Measurements from ENCODE around the gene OVOL3. TPM values are rescaled to one million over a fixed set of nuclear protein-coding genes. Genes with fewer than 3 reads are reported as not detected.
A peak's percentile ranks its signal among the peaks of the same experiment; 100 is the strongest.

OVOL3 gene
- polyA plus RNA-seq (2013, experiment 1 of 2), result 0.13 TPM
- 0.07 TPM for polyA plus RNA-seq (2013, experiment 2 of 2)

GRCh38 chr19:36110487-36111199 lies at the start of gene OVOL3:
OVOL3 (plus strand) TSS chr19:36111143; CDS start chr19:36111203, 60 bp downstream.
- peak within 1 kb of the TSS; percentile 13 for H2BK5ac ChIP-seq (ENCODE audit: low read length)
- no CpG with 5 or more reads among the region's 1 CpG for WGBS, 2 donors (ENCODE audit: extremely low coverage in 2 of 2, insufficient read length in 2 of 2, insufficient replicate concordance in 1 of 2)
- H2BK12ac ChIP-seq (ENCODE audit: low read length), result no peak within 1 kb of the TSS
- H3K9me3 ChIP-seq (replicated peaks in 1 of 2; ENCODE audit: control insufficient read depth in 2 of 2, insufficient read depth in 1 of 2, low read depth in 1 of 2, low read length in 2 of 2), result peaks cover 0 to 2% of the 10 kb centered on the region in 2 donors
- H3K4ac ChIP-seq (ENCODE audit: low read length), result no peak within 1 kb of the TSS
- no peak within 1 kb of the TSS for H2BK120ac ChIP-seq (ENCODE audit: low read depth, low read length)
- H4K8ac ChIP-seq (ENCODE audit: low read depth, low read length), result no peak within 1 kb of the TSS
- peak within 1 kb of the TSS; percentile 23 for H3K27ac ChIP-seq (replicated peaks; ENCODE audit: low read length)
- no peak within 1 kb of the TSS for H4K91ac ChIP-seq (ENCODE audit: low read depth, low read length, poor library complexity)
- peaks cover 22 to 48% of the 10 kb centered on the region in 2 donors for H3K36me3 ChIP-seq (replicated peaks in 1 of 2; ENCODE audit: control insufficient read depth in 2 of 2, insufficient read depth in 2 of 2, low read length in 2 of 2)
- H3K18ac ChIP-seq (ENCODE audit: low read length), result peak within 1 kb of the TSS; percentile 70
- no peak within 1 kb of the TSS for H2AK5ac ChIP-seq (ENCODE audit: low read depth, low read length)
- H3K4me1 ChIP-seq (ENCODE audit: control insufficient read depth in 2 of 2, insufficient read depth in 1 of 2, low read depth in 1 of 2, low read length in 2 of 2), result peaks cover 6 to 22% of the 10 kb centered on the region in 2 donors
- H3K23ac ChIP-seq (ENCODE audit: low read depth, low read length, poor library complexity), result no peak within 1 kb of the TSS
- H3K4me3 ChIP-seq (ENCODE audit: low read length in 2 of 2), result no peak within 1 kb of the TSS
- peak within 1 kb of the TSS; percentile 75 for H3K9ac ChIP-seq (ENCODE audit: low read depth, low read length, poor library complexity)
- H2BK15ac ChIP-seq (ENCODE audit: low read length), result no peak within 1 kb of the TSS
- no peak within 1 kb of the TSS for H3K14ac ChIP-seq (ENCODE audit: low read length)
- peaks cover 0 to 1% (median 0%) of the 10 kb centered on the region in 3 experiments for H3K27me3 ChIP-seq (ENCODE audit: control insufficient read depth in 3 of 3, insufficient read depth in 3 of 3, low read depth in 1 of 3, low read length in 3 of 3)
- H3K79me1 ChIP-seq (ENCODE audit: low read depth, low read length), result peaks cover 19% of the 10 kb centered on the region
- DNase-seq (ENCODE audit: low spot score), result no peak
- H2AFZ ChIP-seq (ENCODE audit: low read length), result no peak within 1 kb of the TSS
- no peak within 1 kb of the TSS for H3K4me2 ChIP-seq (ENCODE audit: insufficient read depth, low read length, poor library complexity, severe bottlenecking)

GRCh38 chr19:36061367-36061766 lies 49.6 kb upstream of the OVOL3 start:
- Histone ChIP-seq H3K23ac (ENCODE audit: low read depth, low read length, poor library complexity) (no peak overlapping the region), H2BK5ac (ENCODE audit: low read length) (no peak overlapping the region), H3K27me3 (ENCODE audit: control insufficient read depth in 3 of 3, insufficient read depth in 3 of 3, low read depth in 1 of 3, low read length in 3 of 3) (no peaks in the 10 kb centered on the region), H3K79me1 (ENCODE audit: low read depth, low read length) (peaks cover 3% of the 10 kb centered on the region), H2BK120ac (ENCODE audit: low read depth, low read length) (no peak overlapping the region), H3K9me3 (replicated peaks in 1 of 2; ENCODE audit: control insufficient read depth in 2 of 2, insufficient read depth in 1 of 2, low read depth in 1 of 2, low read length in 2 of 2) (peaks cover 0 to 2% of the 10 kb centered on the region in 2 donors), H2BK15ac (ENCODE audit: low read length) (no peak overlapping the region), H3K36me3 (replicated peaks in 1 of 2; ENCODE audit: control insufficient read depth in 2 of 2, insufficient read depth in 2 of 2, low read length in 2 of 2) (peaks cover 45 to 82% of the 10 kb centered on the region in 2 donors), H3K4me3 (ENCODE audit: low read length in 2 of 2) (no peak overlapping the region), H3K27ac (replicated peaks; ENCODE audit: low read length) (no peak overlapping the region), H4K91ac (ENCODE audit: low read depth, low read length, poor library complexity) (no peak overlapping the region), H4K8ac (ENCODE audit: low read depth, low read length) (no peak overlapping the region), H3K14ac (ENCODE audit: low read length) (no peak overlapping the region), H3K9ac (ENCODE audit: low read depth, low read length, poor library complexity) (no peak overlapping the region), H2BK12ac (ENCODE audit: low read length) (no peak overlapping the region), H3K4ac (ENCODE audit: low read length) (no peak overlapping the region), H3K4me2 (ENCODE audit: insufficient read depth, low read length, poor library complexity, severe bottlenecking) (no peak overlapping the region), H3K18ac (ENCODE audit: low read length) (no peak overlapping the region), H2AFZ (ENCODE audit: low read length) (no peak overlapping the region), H2AK5ac (ENCODE audit: low read depth, low read length) (no peak overlapping the region), H3K4me1 (ENCODE audit: control insufficient read depth in 2 of 2, insufficient read depth in 1 of 2, low read depth in 1 of 2, low read length in 2 of 2) (peaks cover 0 to under 1% of the 10 kb centered on the region in 2 donors)
- no peak for DNase-seq (ENCODE audit: low spot score)
- no CpG with 5 or more reads among the region's 2 CpGs for WGBS, 2 donors (ENCODE audit: extremely low coverage in 2 of 2, insufficient read length in 2 of 2, insufficient replicate concordance in 1 of 2)

DNA sequence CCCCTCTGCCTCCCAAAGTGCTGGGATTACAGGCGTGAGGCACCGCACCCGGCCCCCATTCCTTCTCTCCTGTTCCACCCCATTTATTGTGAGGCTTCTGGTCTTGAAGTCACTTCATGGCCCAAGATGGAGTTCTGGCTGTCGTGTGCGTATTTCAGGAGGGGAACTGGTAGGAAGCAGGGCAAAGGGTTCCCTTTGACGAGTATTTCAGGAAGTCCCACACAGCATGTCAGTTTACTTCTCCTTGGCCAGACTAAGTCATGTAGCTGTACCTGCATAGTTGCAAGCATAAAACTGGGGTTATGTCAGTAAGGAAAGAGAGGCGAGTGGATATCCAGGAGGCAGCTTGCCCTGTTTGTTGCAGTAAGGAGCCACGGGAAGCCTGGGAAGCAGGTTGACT lies 46.1 kb upstream of the OVOL3 start:
- H4K91ac ChIP-seq (ENCODE audit: low read depth, low read length, poor library complexity), result no peak overlapping the region
- no peak overlapping the region for H3K4me3 ChIP-seq (ENCODE audit: low read length in 2 of 2)
- H3K9ac ChIP-seq (ENCODE audit: low read depth, low read length, poor library complexity), result no peak overlapping the region
- no peaks in the 10 kb centered on the region for H3K4me1 ChIP-seq (ENCODE audit: control insufficient read depth in 2 of 2, insufficient read depth in 1 of 2, low read depth in 1 of 2, low read length in 2 of 2)
- no peak overlapping the region for H4K8ac ChIP-seq (ENCODE audit: low read depth, low read length)
- H3K4ac ChIP-seq (ENCODE audit: low read length), result no peak overlapping the region
- H3K18ac ChIP-seq (ENCODE audit: low read length), result no peak overlapping the region
- no peak overlapping the region for H2BK15ac ChIP-seq (ENCODE audit: low read length)
- DNase-seq (ENCODE audit: low spot score), result no peak
- H2BK120ac ChIP-seq (ENCODE audit: low read depth, low read length), result no peak overlapping the region
- no peak overlapping the region for H2AFZ ChIP-seq (ENCODE audit: low read length)
- no peak overlapping the region for H2BK12ac ChIP-seq (ENCODE audit: low read length)
- peaks cover 0 to 2% of the 10 kb centered on the region in 2 donors for H3K9me3 ChIP-seq (replicated peaks in 1 of 2; ENCODE audit: control insufficient read depth in 2 of 2, insufficient read depth in 1 of 2, low read depth in 1 of 2, low read length in 2 of 2)
- H2BK5ac ChIP-seq (ENCODE audit: low read length), result no peak overlapping the region
- H3K27me3 ChIP-seq (ENCODE audit: control insufficient read depth in 3 of 3, insufficient read depth in 3 of 3, low read depth in 1 of 3, low read length in 3 of 3), result no peaks in the 10 kb centered on the region
- WGBS, 2 donors (ENCODE audit: extremely low coverage in 2 of 2, insufficient read length in 2 of 2, insufficient replicate concordance in 1 of 2), result no CpG with 5 or more reads among the region's 8 CpGs
- peaks cover 52 to 72% of the 10 kb centered on the region in 2 donors for H3K36me3 ChIP-seq (replicated peaks in 1 of 2; ENCODE audit: control insufficient read depth in 2 of 2, insufficient read depth in 2 of 2, low read length in 2 of 2)
- H3K14ac ChIP-seq (ENCODE audit: low read length), result no peak overlapping the region
- H3K27ac ChIP-seq (replicated peaks; ENCODE audit: low read length), result no peak overlapping the region
- H3K79me1 ChIP-seq (ENCODE audit: low read depth, low read length), result peaks cover 1% of the 10 kb centered on the region
- H3K4me2 ChIP-seq (ENCODE audit: insufficient read depth, low read length, poor library complexity, severe bottlenecking), result no peak overlapping the region
- no peak overlapping the region for H3K23ac ChIP-seq (ENCODE audit: low read depth, low read length, poor library complexity)
- H2AK5ac ChIP-seq (ENCODE audit: low read depth, low read length), result no peak overlapping the region

DNA sequence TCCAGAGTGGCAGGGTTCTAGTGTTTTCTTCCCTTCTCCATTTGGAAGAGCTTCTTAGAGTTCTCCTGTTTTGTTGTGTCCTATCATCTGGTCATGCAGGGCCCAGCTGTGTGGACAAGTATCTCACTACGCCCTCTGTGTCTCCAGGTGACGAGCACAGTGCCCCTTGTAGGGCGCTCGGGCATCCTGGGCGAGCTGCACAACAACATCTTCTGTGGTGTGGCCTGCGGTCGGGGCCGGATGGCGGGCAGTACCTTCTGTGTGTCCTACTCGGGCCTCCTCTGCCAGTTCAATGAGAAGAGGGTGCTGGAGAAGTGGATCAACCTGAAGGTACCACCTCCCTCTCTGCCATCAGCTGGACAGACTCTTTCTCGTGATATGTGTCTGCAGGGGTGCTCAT lies 43.3 kb upstream of the OVOL3 start:
- Histone ChIP-seq H2AK5ac (ENCODE audit: low read depth, low read length) (no peak overlapping the region), H3K9ac (ENCODE audit: low read depth, low read length, poor library complexity) (no peak overlapping the region), H3K4me2 (ENCODE audit: insufficient read depth, low read length, poor library complexity, severe bottlenecking) (no peak overlapping the region), H3K14ac (ENCODE audit: low read length) (no peak overlapping the region), H4K8ac (ENCODE audit: low read depth, low read length) (no peak overlapping the region), H2BK12ac (ENCODE audit: low read length) (no peak overlapping the region), H2BK120ac (ENCODE audit: low read depth, low read length) (no peak overlapping the region), H3K9me3 (replicated peaks in 1 of 2; ENCODE audit: control insufficient read depth in 2 of 2, insufficient read depth in 1 of 2, low read depth in 1 of 2, low read length in 2 of 2) (peaks cover 0 to 2% of the 10 kb centered on the region in 2 donors), H3K27ac (replicated peaks; ENCODE audit: low read length) (no peak overlapping the region), H3K36me3 (replicated peaks in 1 of 2; ENCODE audit: control insufficient read depth in 2 of 2, insufficient read depth in 2 of 2, low read length in 2 of 2) (peaks cover 49 to 70% of the 10 kb centered on the region in 2 donors), H2BK15ac (ENCODE audit: low read length) (no peak overlapping the region), H3K23ac (ENCODE audit: low read depth, low read length, poor library complexity) (no peak overlapping the region), H3K27me3 (ENCODE audit: control insufficient read depth in 3 of 3, insufficient read depth in 3 of 3, low read depth in 1 of 3, low read length in 3 of 3) (no peaks in the 10 kb centered on the region), H3K79me1 (ENCODE audit: low read depth, low read length) (no peaks in the 10 kb centered on the region), H3K4me1 (ENCODE audit: control insufficient read depth in 2 of 2, insufficient read depth in 1 of 2, low read depth in 1 of 2, low read length in 2 of 2) (no peaks in the 10 kb centered on the region), H3K4me3 (ENCODE audit: low read length in 2 of 2) (peak overlapping the region in 1 of 2 donors; percentile 42), H3K18ac (ENCODE audit: low read length) (no peak overlapping the region), H3K4ac (ENCODE audit: low read length) (no peak overlapping the region), H2BK5ac (ENCODE audit: low read length) (no peak overlapping the region), H2AFZ (ENCODE audit: low read length) (no peak overlapping the region), H4K91ac (ENCODE audit: low read depth, low read length, poor library complexity) (no peak overlapping the region)
- no peak for DNase-seq (ENCODE audit: low spot score)
- WGBS, 2 donors (ENCODE audit: extremely low coverage in 2 of 2, insufficient read length in 2 of 2, insufficient replicate concordance in 1 of 2), result no CpG with 5 or more reads among the region's 11 CpGs
